HG03342 (cell line): Measurements from ENCODE around the gene VASN.
"Not testable (repeated sequence)": the region's sequence is repeated elsewhere in the genome, so short reads cannot be mapped to it uniquely, and the experiment has no call there.

Experiments
- ATAC-seq: cut with Tn5 transposase; IDR thresholded peaks from one replicate; pipeline ENCODE4 v1.9.1; 2021; ENCODE audit warnings: mild to moderate bottlenecking, moderate library complexity; ENCODE audit not compliant: unreplicated experiment

VASN gene

GRCh38 chr16:4371357-4372000 is at the start of gene VASN:
Gene VASN, plus strand, starts transcription at chr16:4371848. Its CDS starts 9,030 bp downstream, at chr16:4380878.
- ATAC-seq, result no peak

GRCh38 chr16:4322121-4323052 is 49.3 kb upstream of the VASN start:
- ATAC-seq, result no peak

- no peak for ATAC-seq
Measured at GRCh38 chr16:4323071-4323844, 48.4 kb upstream of the VASN start.

- ATAC-seq, result no peak
Measured at GRCh38 chr16:4323845-4324488, 47.7 kb upstream of the VASN start.

- ATAC-seq, result no peak
Measured at GRCh38 chr16:4324492-4325252, 47.0 kb upstream of the VASN start.

- ATAC-seq, result no peak
Measured at GRCh38 chr16:4325253-4325758, 46.3 kb upstream of the VASN start.

- no peak for ATAC-seq
Measured at GRCh38 chr16:4327386-4328045, 44.1 kb upstream of the VASN start.

GRCh38 chr16:4328046-4328781 is 43.4 kb upstream of the VASN start:
- ATAC-seq, result no peak

GRCh38 chr16:4328782-4329775 is 42.6 kb upstream of the VASN start:
- no peak for ATAC-seq

GRCh38 chr16:4330277-4330874 is 41.3 kb upstream of the VASN start:
- no peak for ATAC-seq

GRCh38 chr16:4332083-4332482 is 39.6 kb upstream of the VASN start:
- no peak for ATAC-seq

- no peak for ATAC-seq
Measured at GRCh38 chr16:4332623-4333307, 38.9 kb upstream of the VASN start.

GRCh38 chr16:4333308-4333638 is 38.4 kb upstream of the VASN start:
- ATAC-seq, result no peak

GRCh38 chr16:4333714-4334113 is 37.9 kb upstream of the VASN start:
- not testable (repeated sequence) for ATAC-seq

GRCh38 chr16:4334724-4335495 is 36.7 kb upstream of the VASN start:
- no peak for ATAC-seq
